H9 (cell line): ENCODE results near the gene DPP10. TPM values are rescaled to one million over a fixed set of nuclear protein-coding genes. Genes with fewer than 3 reads are reported as not detected.

Experiments used
- DNase-seq: peaks from one replicate; pipeline ENCODE4 v3.0.0-alpha.2; 2017
- H2AFZ ChIP-seq: one replicate; pipeline ENCODE4 v1.6.1; 2013; ENCODE audit warnings: mild to moderate bottlenecking, low read length, control low read depth, moderate library complexity
- H2AK5ac ChIP-seq: 2 replicates; pipeline ENCODE4 v1.6.1; 2013; ENCODE audit warnings: low read length, control low read depth, mixed read lengths; ENCODE audit not compliant: insufficient read length
- H2BK120ac ChIP-seq: one replicate; pipeline ENCODE4 v1.6.1; 2013; ENCODE audit warnings: low read depth, mild to moderate bottlenecking, low read length, control low read depth, inconsistent platforms; ENCODE audit not compliant: poor library complexity, severe bottlenecking
- H2BK12ac ChIP-seq: 2 replicates; pipeline ENCODE4 v1.6.1; 2013; ENCODE audit warnings: low read length, control low read depth, mixed read lengths, low read depth; ENCODE audit not compliant: insufficient read length
- H2BK15ac ChIP-seq: 2 replicates; pipeline ENCODE4 v1.6.1; 2013; ENCODE audit warnings: low read depth, low read length, control low read depth
- H2BK20ac ChIP-seq: one replicate; pipeline ENCODE4 v1.6.1; 2013; ENCODE audit warnings: low read depth, mild to moderate bottlenecking, low read length, control low read depth, inconsistent platforms; ENCODE audit not compliant: poor library complexity, severe bottlenecking
- H2BK5ac ChIP-seq: 2 replicates; pipeline ENCODE4 v1.6.1; 2013; ENCODE audit warnings: low read length, control low read depth, mixed read lengths; ENCODE audit not compliant: insufficient read length
- H3K14ac ChIP-seq: 2 replicates; pipeline ENCODE4 v1.6.1; 2013; ENCODE audit warnings: low read length, control low read depth; ENCODE audit not compliant: insufficient read depth
- H3K18ac ChIP-seq: 2 replicates; pipeline ENCODE4 v1.6.1; 2013; ENCODE audit warnings: low read depth, mild to moderate bottlenecking, mixed read lengths, low read length, control low read depth; ENCODE audit not compliant: insufficient read length
- H3K23ac ChIP-seq: 2 replicates; pipeline ENCODE4 v1.6.1; 2013; ENCODE audit warnings: low read length, control low read depth, mixed read lengths, low read depth; ENCODE audit not compliant: insufficient read length
- H3K23me2 ChIP-seq: 2 replicates; pipeline ENCODE4 v1.6.1; 2013; ENCODE audit warnings: low read depth, mild to moderate bottlenecking, mixed read lengths, low read length, control low read depth; ENCODE audit not compliant: insufficient read length, poor library complexity, severe bottlenecking
- H3K27ac ChIP-seq: 2 replicates; pipeline ENCODE4 v1.5.1; 2013; ENCODE audit warnings: low read length, control low read depth, mixed read lengths, low read depth; ENCODE audit not compliant: insufficient read length
- H3K27me3 ChIP-seq: 2 replicates; pipeline ENCODE4 v1.6.1; 2013; ENCODE audit warnings: low read length, control low read depth, inconsistent platforms; ENCODE audit not compliant: insufficient read depth
- H3K4ac ChIP-seq: 2 replicates; pipeline ENCODE4 v1.6.1; 2013; ENCODE audit warnings: low read depth, mild to moderate bottlenecking, control low read depth, inconsistent platforms, low read length, moderate library complexity
- H3K4me1 ChIP-seq: 2 replicates; pipeline ENCODE4 v1.6.1; 2013; ENCODE audit warnings: low read length, control low read depth, inconsistent platforms; ENCODE audit not compliant: insufficient read depth
- H3K4me2 ChIP-seq: 2 replicates; pipeline ENCODE4 v1.6.1; 2013; ENCODE audit warnings: low read length, control low read depth, mixed read lengths; ENCODE audit not compliant: insufficient read length, insufficient read depth
- H3K56ac ChIP-seq: 2 replicates; pipeline ENCODE4 v1.6.1; 2013; ENCODE audit warnings: low read depth, mild to moderate bottlenecking, mixed read lengths, low read length, control low read depth; ENCODE audit not compliant: insufficient read length
- H3K79me1 ChIP-seq: 2 replicates; pipeline ENCODE4 v1.6.1; 2013; ENCODE audit warnings: low read depth, mild to moderate bottlenecking, moderate library complexity, low read length, control low read depth, inconsistent platforms; ENCODE audit not compliant: insufficient read depth, poor library complexity, severe bottlenecking
- H3K79me2 ChIP-seq: 2 replicates; pipeline ENCODE4 v1.6.1; 2013; ENCODE audit warnings: low read length, control low read depth, inconsistent platforms; ENCODE audit not compliant: insufficient read depth
- H3K9ac ChIP-seq: 2 replicates; pipeline ENCODE4 v1.6.1; 2013; ENCODE audit warnings: low read length, control low read depth, mixed read lengths; ENCODE audit not compliant: insufficient read length; ENCODE audit errors: extremely low read depth
- H3K9me3 ChIP-seq: one replicate; pipeline ENCODE4 v1.6.1; 2013; ENCODE audit warnings: low read depth, low read length, inconsistent platforms; ENCODE audit not compliant: control insufficient read depth
- H3T11ph ChIP-seq: one replicate; pipeline ENCODE4 v1.6.1; 2013; ENCODE audit warnings: mild to moderate bottlenecking, low read length, control low read depth, inconsistent platforms
- H4K20me1 ChIP-seq: one replicate; pipeline ENCODE4 v1.6.1; 2013; ENCODE audit not compliant: control insufficient read depth, insufficient read length, insufficient read depth
- H4K5ac ChIP-seq: 2 replicates; pipeline ENCODE4 v1.6.1; 2013; ENCODE audit warnings: low read depth, mild to moderate bottlenecking, mixed read lengths, low read length, control low read depth; ENCODE audit not compliant: insufficient read length
- H4K8ac ChIP-seq: replicated peaks from 2 replicates; pipeline ENCODE4 v1.6.1; 2013; ENCODE audit warnings: low read length, control low read depth, mixed read lengths, low read depth; ENCODE audit not compliant: insufficient read length
- H4K91ac ChIP-seq: 2 replicates; pipeline ENCODE4 v1.6.1; 2013; ENCODE audit warnings: low read depth, mild to moderate bottlenecking, moderate library complexity, mixed read lengths, low read length, control low read depth; ENCODE audit not compliant: insufficient read length
- H3K27ac Mint-ChIP-seq, 3 experiments: 2 replicates in 2 of 3; 3 replicates in 1 of 3; pipeline ENCODE4 v1.8.0; 2020 to 2021; ENCODE audit warnings: mixed read lengths in 3 of 3, mild to moderate bottlenecking in 1 of 3, moderate library complexity in 1 of 3
- H3K27me3 Mint-ChIP-seq: 2 replicates; pipeline ENCODE4 v1.8.0; 2021; ENCODE audit warnings: low read depth, mild to moderate bottlenecking, moderate library complexity, mixed read lengths
- H3K36me3 Mint-ChIP-seq, 3 experiments: 2 replicates in 2 of 3; 3 replicates in 1 of 3; pipeline ENCODE4 v1.8.0; 2020 to 2021; ENCODE audit warnings: low read depth in 3 of 3, mixed read lengths in 3 of 3; ENCODE audit not compliant: insufficient read depth in 1 of 3
- H3K4me1 Mint-ChIP-seq, 2 experiments: 2 replicates each; pipeline ENCODE4 v1.8.0; 2020; ENCODE audit warnings: mixed read lengths in 2 of 2
- H3K4me3 Mint-ChIP-seq, 2 experiments: 2 replicates in 1 of 2; 3 replicates in 1 of 2; pipeline ENCODE4 v1.8.0; 2020 to 2021; ENCODE audit warnings: mild to moderate bottlenecking in 2 of 2, mixed read lengths in 2 of 2, moderate library complexity in 1 of 2
- H3K9me3 Mint-ChIP-seq, 2 experiments: 2 replicates in 1 of 2; 3 replicates in 1 of 2; pipeline ENCODE4 v1.8.0; 2020; ENCODE audit warnings: mild to moderate bottlenecking in 2 of 2, mixed read lengths in 2 of 2, moderate library complexity in 1 of 2
- CTCF ChIP-seq: fragments of 200-600 bp; sonication (generic); conservative IDR thresholded peaks from 3 replicates; pipeline ENCODE4 v1.8.0; 2021; ENCODE audit warnings: antibody characterized with exemption, mild to moderate bottlenecking
- WGBS: extraction: QIAGEN DNeasy Blood & Tissue Kit; methylation state at CpG from one replicate; pipeline ENCODE4 v1.1.7; 2013; ENCODE audit warnings: missing lambda C conversion rate, low lambda C conversion rate, mixed read lengths; ENCODE audit not compliant: insufficient read length; ENCODE audit errors: extremely low coverage; 5-methylcytosine and 5-hydroxymethylcytosine counted together
- total RNA-seq: library from RNA; stranded (reverse); gene quantifications from 2 replicates; pipeline ENCODE4 v1.2.1, GENCODE V29; 2021

DPP10 gene
- total RNA-seq, 1 experiment from 2014 or later = 11.3 TPM

GRCh38 chr2:114577657-114578056 lies 135.2 kb downstream of the DPP10 start:
- peaks cover 7 to 9% of the 10 kb centered on the region in 2 experiments; a peak in 3 of 4 replicates for H3K4me1 Mint-ChIP-seq
- no peak overlapping the region for H4K8ac ChIP-seq

More at GRCh38 chr2:114577657-114578056, 135.2 kb downstream of the DPP10 start:
- Histone ChIP-seq H4K20me1 (no peaks in the 10 kb centered on the region), H3K27me3 (no peaks in the 10 kb centered on the region), H3K4ac (no peak overlapping the region), H3K23me2 (no peaks in the 10 kb centered on the region), H3K14ac (no peak overlapping the region), H3K9me3 (no peaks in the 10 kb centered on the region), H2BK20ac (no peak overlapping the region), H3K18ac (no peak overlapping the region), H3K4me2 (no peak overlapping the region), H3K27ac (no peak overlapping the region), H4K91ac (no peak overlapping the region), H2BK120ac (no peak overlapping the region), H2BK15ac (no peak overlapping the region), H3T11ph (no peak overlapping the region), H3K79me1 (no peaks in the 10 kb centered on the region), H2AK5ac (no peak overlapping the region), H3K79me2 (no peaks in the 10 kb centered on the region), H3K4me1 (no peaks in the 10 kb centered on the region), H4K5ac (no peak overlapping the region), H2BK5ac (no peak overlapping the region), H3K9ac (no peak overlapping the region), H2AFZ (no peak overlapping the region), H3K56ac (no peak overlapping the region), H3K23ac (no peak overlapping the region), H2BK12ac (no peak overlapping the region)
- no peak for TF ChIP-seq CTCF
- H3K27ac Mint-ChIP-seq = no peak overlapping the region; a peak in 1 of 7 replicates
- DNase-seq = no peak
- H3K36me3 Mint-ChIP-seq = no peaks in the 10 kb centered on the region
- no peak overlapping the region for H3K4me3 Mint-ChIP-seq
- no peaks in the 10 kb centered on the region for H3K9me3 Mint-ChIP-seq
- no CpG with 5 or more reads among the region's 2 CpGs for WGBS
- H3K27me3 Mint-ChIP-seq = no peaks in the 10 kb centered on the region
